H1 (cell line): ENCODE results near the gene GRM8.

Source experiments
- HDAC6 ChIP-seq: IDR thresholded peaks from one replicate; pipeline ENCODE4 v1.7.1; 2012; ENCODE audit warnings: low read depth, mild to moderate bottlenecking, inconsistent platforms, low read length, moderate library complexity
- KDM1A ChIP-seq: fragments of 200-600, 300-600 bp; sonication (generic); IDR thresholded peaks from 2 replicates; pipeline ENCODE4 v1.7.1; 2016; ENCODE audit warnings: mild to moderate bottlenecking, low read length, borderline replicate concordance
- TF ChIP-seq, protein P1 (sequence below), 3 experiments: IDR thresholded peaks; 1 replicate in 2 of 3; 2 replicates in 1 of 3; pipeline versions ENCODE4 v1.5.1 to v1.6.1; 2011; ENCODE audit warnings: low read length in 3 of 3, mild to moderate bottlenecking in 3 of 3, inconsistent platforms in 2 of 3, low read depth in 1 of 3, moderate library complexity in 1 of 3; ENCODE audit not compliant: insufficient read depth in 1 of 3; ENCODE audit errors: control extremely low read depth in 1 of 3

DNA sequence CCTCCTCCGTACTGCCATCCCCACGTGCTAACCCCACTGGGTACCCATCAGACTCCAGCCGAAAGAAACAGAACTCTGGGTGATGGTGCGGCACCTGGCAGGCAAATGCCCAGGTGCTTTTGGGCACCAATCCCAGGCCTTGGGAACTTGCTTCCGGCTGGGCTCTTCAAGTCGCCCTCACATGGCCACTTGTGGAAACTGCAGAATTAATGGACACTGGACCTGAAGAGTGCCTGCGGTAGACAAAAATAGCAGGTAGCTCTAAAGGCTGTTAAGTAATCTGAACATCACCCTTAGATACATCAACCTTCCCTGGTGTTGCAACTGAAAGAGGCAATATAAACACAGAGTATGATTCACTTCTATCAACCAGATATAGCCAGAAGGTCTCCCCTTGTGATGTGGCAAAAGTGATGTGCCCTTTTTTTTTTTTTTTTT, 644.4 kb downstream of the GRM8 start:
- TF ChIP-seq KDM1A = no peak
- no peak for TF ChIP-seq HDAC6
- TF ChIP-seq, protein P1, sequence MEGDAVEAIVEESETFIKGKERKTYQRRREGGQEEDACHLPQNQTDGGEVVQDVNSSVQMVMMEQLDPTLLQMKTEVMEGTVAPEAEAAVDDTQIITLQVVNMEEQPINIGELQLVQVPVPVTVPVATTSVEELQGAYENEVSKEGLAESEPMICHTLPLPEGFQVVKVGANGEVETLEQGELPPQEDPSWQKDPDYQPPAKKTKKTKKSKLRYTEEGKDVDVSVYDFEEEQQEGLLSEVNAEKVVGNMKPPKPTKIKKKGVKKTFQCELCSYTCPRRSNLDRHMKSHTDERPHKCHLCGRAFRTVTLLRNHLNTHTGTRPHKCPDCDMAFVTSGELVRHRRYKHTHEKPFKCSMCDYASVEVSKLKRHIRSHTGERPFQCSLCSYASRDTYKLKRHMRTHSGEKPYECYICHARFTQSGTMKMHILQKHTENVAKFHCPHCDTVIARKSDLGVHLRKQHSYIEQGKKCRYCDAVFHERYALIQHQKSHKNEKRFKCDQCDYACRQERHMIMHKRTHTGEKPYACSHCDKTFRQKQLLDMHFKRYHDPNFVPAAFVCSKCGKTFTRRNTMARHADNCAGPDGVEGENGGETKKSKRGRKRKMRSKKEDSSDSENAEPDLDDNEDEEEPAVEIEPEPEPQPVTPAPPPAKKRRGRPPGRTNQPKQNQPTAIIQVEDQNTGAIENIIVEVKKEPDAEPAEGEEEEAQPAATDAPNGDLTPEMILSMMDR (IDR thresholded peaks at IDR 0.05; ENCODE audit: control extremely low read depth in 1 of 3, insufficient read depth in 1 of 3, low read depth in 1 of 3, low read length in 3 of 3) = peak; percentile 52 to 78 (median 66)
